Tibial nerve (tissue), 4 donors: ENCODE results near the gene ZFAND3. TPM values are rescaled to one million over a fixed set of nuclear protein-coding genes. Genes with fewer than 3 reads are reported as not detected.

Source experiments
- DNase-seq, 2 donors: peaks; one replicate each; pipeline ENCODE4 v3.0.0-alpha.2; 2019; ENCODE audit warnings: low spot score in 2 of 2
- H3K27ac ChIP-seq, 4 donors: fragments of 200-600 bp; sonication (generic) in 3 of 4; one replicate each; pipeline ENCODE4 v1.5.1; 2017 to 2019; ENCODE audit warnings: mild to moderate bottlenecking in 1 of 4
- H3K27me3 ChIP-seq, 2 donors: fragments of 200-600 bp; sonication (generic) in 1 of 2; one replicate each; pipeline versions ENCODE4 v1.5.1 to v1.6.0; 2017 to 2019
- H3K36me3 ChIP-seq, 3 donors: fragments of 200-600 bp; sonication (generic); one replicate each; pipeline ENCODE4 v1.5.1; 2018 to 2019
- H3K4me1 ChIP-seq, 4 donors: fragments of 200-600 bp; sonication (generic) in 3 of 4; one replicate each; pipeline ENCODE4 v1.5.1; 2017 to 2019
- H3K4me3 ChIP-seq, 4 donors: fragments of 200-600 bp; sonication (generic) in 3 of 4; one replicate each; pipeline ENCODE4 v1.5.1; 2017 to 2019; ENCODE audit warnings: mild to moderate bottlenecking in 1 of 4, moderate library complexity in 1 of 4
- H3K9me3 ChIP-seq, 4 donors: fragments of 200-600 bp; sonication (generic) in 3 of 4; one replicate each; pipeline ENCODE4 v1.5.1; 2017 to 2019
- CTCF ChIP-seq, 5 experiments: fragments of 200-600 bp in 3 of 5; fragments of 450-650 bp in 2 of 5; sonication (generic) in 3 of 5; IDR thresholded peaks; one replicate each; pipeline ENCODE4 v1.5.1; 2016 to 2019; ENCODE audit warnings: antibody characterized with exemption in 5 of 5, mild to moderate bottlenecking in 3 of 5, moderate library complexity in 2 of 5
- EP300 ChIP-seq, 2 donors: sonication (generic); formaldehyde crosslinking; IDR thresholded peaks; one replicate each; pipeline ENCODE4 v1.6.1; 2017; ENCODE audit warnings: antibody characterized with exemption in 2 of 2, mild to moderate bottlenecking in 1 of 2
- POLR2A ChIP-seq, 2 donors: fragments of 450-650 bp; IDR thresholded peaks; one replicate each; pipeline ENCODE4 v1.6.1; 2017; ENCODE audit warnings: antibody characterized with exemption in 2 of 2, mild to moderate bottlenecking in 2 of 2, moderate library complexity in 2 of 2
- WGBS, 2 donors: methylation state at CpG; one replicate each; pipeline ENCODE4 v1.1.5; 2018; 5-methylcytosine and 5-hydroxymethylcytosine counted together
- total RNA-seq, 4 donors: library from RNA; depleted of rRNA; stranded (reverse); fragments of >200 nt; gene quantifications; one replicate each; pipeline ENCODE4 v1.1.0, GENCODE V29; 2016

ZFAND3 gene
- total RNA-seq, 4 donors from 2014 or later, result 30.1 to 47.9 (median 39.1) TPM

GRCh38 chr6:37840940-37841300 lies 21.4 kb downstream of the ZFAND3 start:
- Histone ChIP-seq H3K27me3 (no peaks in the 10 kb centered on the region), H3K36me3 (peaks cover 0 to 6% (median 0%) of the 10 kb centered on the region in 3 donors), H3K9me3 (no peaks in the 10 kb centered on the region), H3K27ac (no peak overlapping the region), H3K4me3 (no peak overlapping the region), H3K4me1 (peaks cover 0 to 53% (median 4%) of the 10 kb centered on the region in 4 donors)
- no peak for DNase-seq
- no peak for TF ChIP-seq EP300 (IDR thresholded peaks at IDR 0.05)
- TF ChIP-seq POLR2A (IDR thresholded peaks at IDR 0.05), result no peak
- no peak for TF ChIP-seq CTCF (IDR thresholded peaks at IDR 0.05)
- 32 to 48% methylated on average over 1 of the region's 1 CpG for WGBS, 2 donors

GRCh38 chr6:37845026-37845911 lies 25.7 kb downstream of the ZFAND3 start:
- WGBS, 2 donors, result 73 to 76% methylated on average over 6 of the region's 6 CpGs

GRCh38 chr6:37845930-37846329 lies 26.4 kb downstream of the ZFAND3 start:
- no peak for DNase-seq
- Histone ChIP-seq H3K27ac (no peak overlapping the region), H3K9me3 (no peaks in the 10 kb centered on the region), H3K4me1 (peaks cover 0 to 67% (median 5%) of the 10 kb centered on the region in 4 donors), H3K4me3 (no peak overlapping the region), H3K36me3 (no peaks in the 10 kb centered on the region), H3K27me3 (no peaks in the 10 kb centered on the region)
- TF ChIP-seq EP300 (IDR thresholded peaks at IDR 0.05) (no peak), CTCF (IDR thresholded peaks at IDR 0.05) (no peak), POLR2A (IDR thresholded peaks at IDR 0.05) (no peak)

More at GRCh38 chr6:37845026-37845911, 25.7 kb downstream of the ZFAND3 start:
- Histone ChIP-seq H3K4me3 (no peak overlapping the region), H3K27me3 (no peaks in the 10 kb centered on the region), H3K9me3 (no peaks in the 10 kb centered on the region), H3K4me1 (peaks cover 0 to 67% (median 7%) of the 10 kb centered on the region in 4 donors), H3K27ac (no peak overlapping the region), H3K36me3 (no peaks in the 10 kb centered on the region)
- no peak for DNase-seq
- no peak for TF ChIP-seq EP300 (IDR thresholded peaks at IDR 0.05)
- TF ChIP-seq CTCF (IDR thresholded peaks at IDR 0.05), result no peak
- no peak for TF ChIP-seq POLR2A (IDR thresholded peaks at IDR 0.05)

- Histone ChIP-seq H3K27me3 (no peaks in the 10 kb centered on the region), H3K36me3 (no peaks in the 10 kb centered on the region), H3K27ac (no peak overlapping the region), H3K9me3 (no peaks in the 10 kb centered on the region), H3K4me1 (peaks cover 0 to 67% (median 5%) of the 10 kb centered on the region in 4 donors), H3K4me3 (no peak overlapping the region)
- 91 to 96% methylated on average over 3 of the region's 3 CpGs for WGBS, 2 donors
- DNase-seq, result no peak
- no peak for TF ChIP-seq CTCF (IDR thresholded peaks at IDR 0.05)
- TF ChIP-seq EP300 (IDR thresholded peaks at IDR 0.05), result no peak
- no peak for TF ChIP-seq POLR2A (IDR thresholded peaks at IDR 0.05)
Observed at GRCh38 chr6:37847704-37848103, 28.2 kb downstream of the ZFAND3 start.

DNA sequence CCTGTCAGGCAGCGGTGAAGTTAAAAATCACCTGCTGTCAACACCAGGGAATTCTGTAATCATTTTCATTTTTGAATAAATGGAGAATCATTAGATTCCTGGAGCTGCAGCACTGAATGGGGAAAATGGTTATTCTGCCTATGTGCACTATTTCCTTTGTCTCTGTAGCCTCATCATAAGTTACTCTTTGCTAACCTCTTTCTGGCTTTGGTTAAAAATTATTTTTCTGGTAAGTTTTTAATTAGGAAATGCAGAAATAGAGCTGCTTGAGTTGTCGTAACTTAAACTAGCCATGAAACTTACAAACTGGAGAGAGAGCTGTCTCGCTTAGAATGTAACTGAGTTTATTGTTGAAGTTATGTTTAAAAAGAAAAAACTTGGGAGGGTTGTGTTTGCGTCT lies 28.8 kb downstream of the ZFAND3 start:
- 86 to 91% methylated on average over 4 of the region's 4 CpGs for WGBS, 2 donors
- H3K36me3 ChIP-seq, result no peaks in the 10 kb centered on the region
- H3K4me3 ChIP-seq, result no peak overlapping the region
- no peak overlapping the region for H3K27ac ChIP-seq
- no peaks in the 10 kb centered on the region for H3K9me3 ChIP-seq
- H3K27me3 ChIP-seq, result no peaks in the 10 kb centered on the region
- peaks cover 0 to 69% (median 4%) of the 10 kb centered on the region in 4 donors for H3K4me1 ChIP-seq
- DNase-seq, result no peak
- no peak for TF ChIP-seq EP300 (IDR thresholded peaks at IDR 0.05)
- TF ChIP-seq CTCF (IDR thresholded peaks at IDR 0.05), result no peak
- TF ChIP-seq POLR2A (IDR thresholded peaks at IDR 0.05), result no peak
